NOMO-1 treated with dmso at 0.1 percent for 144 hours (cell line): Measurements from ENCODE around the gene TRIM24.

ENCODE experiments used
- DNase-seq: peaks from one replicate; lab custom pipeline; 2025; ENCODE audit not compliant: unreplicated experiment; lab: John Stamatoyannopoulos, UW

TRIM24 gene

DNA sequence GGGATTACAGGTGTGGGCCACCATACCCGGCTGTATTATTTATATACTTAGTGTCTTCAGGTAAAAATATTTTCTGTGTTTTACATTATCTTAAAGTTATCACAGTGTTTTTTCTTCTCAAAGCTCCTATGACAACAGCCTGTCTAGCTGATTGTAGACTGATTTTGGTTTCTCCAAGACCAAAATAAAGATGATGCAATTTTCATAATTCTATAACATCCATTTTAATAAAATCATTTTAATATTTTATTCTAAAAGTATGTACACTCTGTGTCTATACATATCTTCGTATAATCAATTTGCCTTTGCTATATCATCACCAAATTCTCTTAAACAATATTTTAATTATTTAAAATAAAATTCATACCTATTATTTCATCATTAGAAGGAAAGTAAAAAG, 108.6 kb downstream of the TRIM24 start:
- DNase-seq = no peak

GRCh38 chr7:138569418-138569817, 109.4 kb downstream of the TRIM24 start:
- no peak for DNase-seq

- no peak for DNase-seq
Observed at GRCh38 chr7:138570715-138571114, 110.7 kb downstream of the TRIM24 start.

- no peak for DNase-seq
Observed at GRCh38 chr7:138573741-138574140, 113.7 kb downstream of the TRIM24 start.

GRCh38 chr7:138575897-138576428, 115.9 kb downstream of the TRIM24 start:
- no peak for DNase-seq

DNA sequence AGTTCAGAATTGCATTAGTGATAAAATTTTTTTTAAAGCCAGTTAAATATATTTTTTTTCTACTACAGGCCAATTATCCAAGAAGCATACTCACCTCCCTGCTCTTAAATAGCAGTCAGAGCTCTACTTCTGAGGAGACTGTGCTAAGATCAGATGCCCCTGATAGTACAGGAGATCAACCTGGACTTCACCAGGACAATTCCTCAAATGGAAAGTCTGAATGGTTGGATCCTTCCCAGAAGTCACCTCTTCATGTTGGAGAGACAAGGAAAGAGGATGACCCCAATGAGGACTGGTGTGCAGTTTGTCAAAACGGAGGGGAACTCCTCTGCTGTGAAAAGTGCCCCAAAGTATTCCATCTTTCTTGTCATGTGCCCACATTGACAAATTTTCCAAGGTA, 119.1 kb downstream of the TRIM24 start:
- DNase-seq = no peak

- no peak for DNase-seq
Observed at GRCh38 chr7:138579671-138580070, 119.6 kb downstream of the TRIM24 start.

DNA sequence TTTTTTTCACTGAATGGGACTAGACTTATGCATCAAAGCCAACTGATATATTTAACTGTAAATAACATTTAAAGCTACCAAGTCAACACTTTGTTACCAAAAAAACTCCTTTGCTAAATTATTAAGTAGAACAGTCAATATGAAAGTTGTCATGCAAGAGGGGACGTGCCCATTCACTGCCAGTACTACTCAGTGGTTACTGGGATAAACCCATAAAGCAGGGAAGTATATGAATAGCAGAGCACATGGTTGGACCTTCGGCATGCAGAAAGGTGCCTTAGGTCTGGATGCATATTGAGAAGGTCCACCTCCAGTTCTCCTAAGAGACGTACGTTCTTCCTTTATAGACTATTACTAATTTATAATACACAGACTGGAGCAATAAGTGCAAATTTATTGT, 121.0 kb downstream of the TRIM24 start:
- DNase-seq = no peak

DNA sequence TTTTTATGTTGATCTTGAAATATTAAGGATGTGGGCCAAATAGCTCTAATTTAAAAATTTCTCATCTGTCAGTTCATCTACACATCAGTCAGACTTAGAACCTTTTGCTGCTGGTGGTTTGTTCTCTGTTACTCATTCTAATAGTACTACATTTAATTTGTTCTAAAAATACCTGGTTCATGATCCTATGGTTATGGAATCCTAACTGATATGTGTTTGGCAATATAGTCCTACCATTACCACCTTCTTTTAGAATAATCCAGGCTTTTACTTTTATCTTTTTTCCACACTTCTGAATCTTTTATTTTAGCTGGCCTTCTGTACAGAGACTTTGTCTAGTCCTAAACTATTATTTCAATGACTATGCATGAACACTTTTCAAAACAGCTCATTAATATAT, 124.2 kb downstream of the TRIM24 start:
- DNase-seq = no peak

DNA sequence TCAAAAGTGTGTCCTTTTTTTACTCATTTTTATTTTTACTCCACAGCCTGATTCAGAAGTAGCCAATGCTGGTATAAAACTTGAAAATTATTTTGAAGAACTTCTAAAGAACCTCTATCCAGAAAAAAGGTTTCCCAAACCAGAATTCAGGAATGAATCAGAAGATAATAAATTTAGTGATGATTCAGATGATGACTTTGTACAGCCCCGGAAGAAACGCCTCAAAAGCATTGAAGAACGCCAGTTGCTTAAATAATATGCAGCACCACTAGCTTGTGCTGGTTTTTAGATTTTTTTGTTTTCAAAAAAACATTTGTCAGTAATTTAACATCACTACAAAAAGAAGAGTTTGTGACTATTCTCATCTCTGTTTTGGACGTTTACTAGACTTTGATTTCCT, 124.6 kb downstream of the TRIM24 start:
- DNase-seq = no peak

- DNase-seq = no peak
Observed at GRCh38 chr7:138585283-138585993, 125.4 kb downstream of the TRIM24 start.

- DNase-seq = no peak
Observed at GRCh38 chr7:138587485-138587884, 127.4 kb downstream of the TRIM24 start.

DNA sequence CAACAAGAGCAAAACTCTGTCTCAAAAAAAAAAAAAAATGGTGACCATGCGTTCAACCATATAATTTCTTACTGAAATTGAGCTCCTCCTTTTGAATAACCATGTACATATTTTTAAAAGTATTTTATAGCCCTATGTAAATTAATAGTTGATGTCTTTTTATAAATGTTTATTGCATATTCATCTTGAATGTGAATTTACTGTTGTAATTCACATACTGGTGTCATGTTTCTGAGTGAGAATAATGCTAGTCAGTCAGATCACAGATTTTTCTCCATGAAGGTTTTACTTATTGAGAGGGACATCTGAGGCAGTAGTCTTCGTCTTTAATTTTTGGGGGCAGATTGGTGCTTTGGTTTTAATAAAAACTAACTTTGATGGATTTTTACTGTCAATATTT, 128.9 kb downstream of the TRIM24 start:
- DNase-seq = no peak

DNA sequence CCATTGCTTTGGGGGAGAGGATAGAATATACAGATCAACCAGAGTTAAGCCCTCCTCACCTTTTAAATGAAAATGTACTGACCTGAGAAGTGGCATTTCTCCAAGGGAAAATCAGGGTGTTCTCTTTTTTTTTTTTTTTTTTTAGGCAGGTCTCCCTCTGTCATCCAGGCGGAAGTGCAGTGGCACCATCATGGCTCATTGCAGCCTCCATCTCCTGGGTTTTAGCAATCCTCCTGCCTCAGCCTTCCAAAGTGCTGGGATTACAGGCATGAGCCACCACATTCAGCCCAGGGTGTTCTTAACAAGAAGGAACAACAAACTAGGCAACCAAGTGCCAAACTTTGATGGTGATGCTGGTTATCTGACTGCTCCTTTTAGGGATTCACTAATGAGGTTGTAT, 130.1 kb downstream of the TRIM24 start:
- DNase-seq = no peak

GRCh38 chr7:138595454-138595853, 135.4 kb downstream of the TRIM24 start:
- DNase-seq = no peak

GRCh38 chr7:138602451-138602850, 142.4 kb downstream of the TRIM24 start:
- no peak for DNase-seq

- no peak for DNase-seq
Observed at GRCh38 chr7:138603549-138604318, 143.7 kb downstream of the TRIM24 start.

DNA sequence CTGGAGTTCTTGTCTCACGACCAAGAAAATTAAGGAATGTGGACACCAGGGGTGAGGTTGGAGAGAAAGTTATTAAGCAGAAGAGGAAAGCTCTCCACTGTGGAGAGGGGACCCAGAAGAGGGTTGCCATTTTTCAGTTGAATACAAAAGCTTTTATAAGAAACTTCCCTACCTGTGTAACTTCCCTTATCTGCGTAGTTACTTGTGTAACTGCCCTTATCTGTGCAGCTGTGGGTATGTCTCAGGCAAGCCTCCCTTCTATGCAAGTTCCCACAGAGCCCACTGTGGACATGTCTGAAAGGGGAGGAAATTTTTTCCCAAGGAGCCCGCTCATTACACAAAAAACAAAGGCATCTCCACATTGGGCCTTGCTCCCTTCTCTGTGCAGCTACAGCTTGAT, 146.2 kb downstream of the TRIM24 start:
- DNase-seq = no peak

- no peak for DNase-seq
Observed at GRCh38 chr7:138607216-138608126, 147.4 kb downstream of the TRIM24 start.

GRCh38 chr7:138608275-138608674, 148.2 kb downstream of the TRIM24 start:
- no peak for DNase-seq

DNA sequence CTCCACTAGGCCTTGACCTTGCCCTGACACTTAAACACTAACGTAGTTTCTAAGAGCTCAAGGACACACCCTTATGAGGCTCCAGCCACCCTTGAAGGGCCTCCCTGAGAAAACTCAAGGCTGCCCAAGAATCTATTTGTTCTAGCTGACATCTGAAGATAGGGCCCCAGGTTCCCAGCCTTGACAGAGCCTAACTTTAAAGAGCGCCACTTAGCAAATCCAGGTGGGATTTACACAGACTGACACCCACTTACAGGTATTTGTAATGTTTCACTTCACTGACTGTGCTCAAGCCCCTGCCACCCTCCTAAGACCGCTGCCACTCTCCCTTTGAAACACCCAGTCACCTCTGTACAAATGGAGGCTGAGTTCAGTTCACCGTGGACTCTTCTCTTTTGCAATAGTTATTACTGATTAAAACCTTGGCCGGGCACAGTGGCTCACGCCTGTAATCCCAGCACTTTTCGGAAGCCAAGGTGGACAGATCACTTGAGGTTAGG, 150.7 kb downstream of the TRIM24 start:
- no peak for DNase-seq
